ENCODE measurements around the gene METTL9. TPM values are rescaled to one million over a fixed set of nuclear protein-coding genes. Genes with fewer than 3 reads are reported as not detected.
A peak's percentile ranks its signal among the peaks of the same experiment; 100 is the strongest.
"Not testable (repeated sequence)": the region's sequence is repeated elsewhere in the genome, so short reads cannot be mapped to it uniquely, and the experiment has no call there.

Gene METTL9
- polyA plus RNA-seq, 1 experiment, result 46.3 TPM

GRCh38 chr16:21598701-21599121, 666 bp upstream of the METTL9 start:
- POLR2A ChIA-PET, result interaction anchor here (0.7 kb wide), 1 partner anchor 14 kb away, joined by 6 read pairs; no protein-coding TSS in a partner anchor
- DNase-seq (ENCODE audit: low read depth), result no peak
- no peaks in the 10 kb centered on the region for H3K27me3 ChIP-seq (ENCODE audit: control insufficient read depth, insufficient read depth, low read length)
- TF ChIP-seq CTCF (IDR thresholded peaks at IDR 0.05; ENCODE audit: insufficient read depth, low read depth, low read length), result no peak
- H3K36me3 ChIP-seq (ENCODE audit: control insufficient read depth, insufficient read depth, low read length), result no peaks in the 10 kb centered on the region
- CTCF ChIA-PET, result interaction anchor here (1.0 kb wide), 1 partner anchor 17 kb away, joined by 3 read pairs; no protein-coding TSS in a partner anchor
- H3K4me3 ChIP-seq (ENCODE audit: low read depth, low read length), result peak overlapping the region; percentile 83

GRCh38 chr16:21600031-21600773, 825 bp downstream of the METTL9 start:
- POLR2A ChIA-PET, result no interaction called here
- TF ChIP-seq CTCF (IDR thresholded peaks at IDR 0.05; ENCODE audit: insufficient read depth, low read depth, low read length), result 0 out of 2 replicates have a peak, but pooled peaks have one; percentile 5

GRCh38 chr16:21602785-21603184, 3.4 kb downstream of the METTL9 start:
- TF ChIP-seq CTCF (IDR thresholded peaks at IDR 0.05; ENCODE audit: insufficient read depth, low read depth, low read length), result no peak
- ChIA-PET CTCF (no interaction called here), POLR2A (no interaction called here)
- Histone ChIP-seq H3K27me3 (ENCODE audit: control insufficient read depth, insufficient read depth, low read length) (no peaks in the 10 kb centered on the region), H3K36me3 (ENCODE audit: control insufficient read depth, insufficient read depth, low read length) (no peaks in the 10 kb centered on the region), H3K4me3 (ENCODE audit: low read depth, low read length) (no peak overlapping the region)
- no peak for DNase-seq (ENCODE audit: low read depth)

More at GRCh38 chr16:21600031-21600773, 825 bp downstream of the METTL9 start:
- DNase-seq (ENCODE audit: low read depth), result no peak
- CTCF ChIA-PET, result interaction anchor here (1.0 to 1.4 kb wide), 2 partner anchors 41 to 57 kb away, joined by 3 to 4 read pairs; no protein-coding TSS in a partner anchor
- Histone ChIP-seq H3K4me3 (ENCODE audit: low read depth, low read length) (peak overlapping the region; percentile 83), H3K27me3 (ENCODE audit: control insufficient read depth, insufficient read depth, low read length) (no peaks in the 10 kb centered on the region), H3K36me3 (ENCODE audit: control insufficient read depth, insufficient read depth, low read length) (no peaks in the 10 kb centered on the region)

GRCh38 chr16:21603928-21604327, 4.6 kb downstream of the METTL9 start:
- ChIA-PET POLR2A (no interaction called here), CTCF (interaction anchor here (0.9 to 1.9 kb wide), 3 partner anchors 15 to 42 kb away, joined by 3 to 6 read pairs (median 4); no protein-coding TSS in a partner anchor)
- DNase-seq (ENCODE audit: low read depth), result no peak
- Histone ChIP-seq H3K4me3 (ENCODE audit: low read depth, low read length) (no peak overlapping the region), H3K36me3 (ENCODE audit: control insufficient read depth, insufficient read depth, low read length) (no peaks in the 10 kb centered on the region), H3K27me3 (ENCODE audit: control insufficient read depth, insufficient read depth, low read length) (no peaks in the 10 kb centered on the region)
- TF ChIP-seq CTCF (IDR thresholded peaks at IDR 0.05; ENCODE audit: insufficient read depth, low read depth, low read length), result no peak

- DNase-seq (ENCODE audit: low read depth); POLR2A ChIA-PET; H3K36me3 ChIP-seq (ENCODE audit: control insufficient read depth, insufficient read depth, low read length); H3K27me3 ChIP-seq (ENCODE audit: control insufficient read depth, insufficient read depth, low read length); H3K4me3 ChIP-seq (ENCODE audit: low read depth, low read length): not testable (repeated sequence)
- CTCF ChIA-PET, result interaction anchor here (0.8 to 1.1 kb wide), 3 partner anchors 16 to 33 kb away, joined by 3 to 4 read pairs (median 3); no protein-coding TSS in a partner anchor
These were observed 6.5 kb downstream of the METTL9 start for GRCh38 chr16:21605848-21606247.
